COR-L47 (cell line): Measurements from ENCODE around the gene TNFRSF9.
A peak's percentile ranks its signal among the peaks of the same experiment; 100 is the strongest.
"Not testable (repeated sequence)": the region's sequence is repeated elsewhere in the genome, so short reads cannot be mapped to it uniquely, and the experiment has no call there.

Experiments used
- DNase-seq: peaks from one replicate; lab custom pipeline; 2025; lab: John Stamatoyannopoulos, UW

Gene TNFRSF9

GRCh38 chr1:7960867-7961215 is 20.2 kb upstream of the TNFRSF9 start:
- DNase-seq, result no peak

GRCh38 chr1:7960165-7960564 is 19.5 kb upstream of the TNFRSF9 start:
- DNase-seq, result no peak

DNA sequence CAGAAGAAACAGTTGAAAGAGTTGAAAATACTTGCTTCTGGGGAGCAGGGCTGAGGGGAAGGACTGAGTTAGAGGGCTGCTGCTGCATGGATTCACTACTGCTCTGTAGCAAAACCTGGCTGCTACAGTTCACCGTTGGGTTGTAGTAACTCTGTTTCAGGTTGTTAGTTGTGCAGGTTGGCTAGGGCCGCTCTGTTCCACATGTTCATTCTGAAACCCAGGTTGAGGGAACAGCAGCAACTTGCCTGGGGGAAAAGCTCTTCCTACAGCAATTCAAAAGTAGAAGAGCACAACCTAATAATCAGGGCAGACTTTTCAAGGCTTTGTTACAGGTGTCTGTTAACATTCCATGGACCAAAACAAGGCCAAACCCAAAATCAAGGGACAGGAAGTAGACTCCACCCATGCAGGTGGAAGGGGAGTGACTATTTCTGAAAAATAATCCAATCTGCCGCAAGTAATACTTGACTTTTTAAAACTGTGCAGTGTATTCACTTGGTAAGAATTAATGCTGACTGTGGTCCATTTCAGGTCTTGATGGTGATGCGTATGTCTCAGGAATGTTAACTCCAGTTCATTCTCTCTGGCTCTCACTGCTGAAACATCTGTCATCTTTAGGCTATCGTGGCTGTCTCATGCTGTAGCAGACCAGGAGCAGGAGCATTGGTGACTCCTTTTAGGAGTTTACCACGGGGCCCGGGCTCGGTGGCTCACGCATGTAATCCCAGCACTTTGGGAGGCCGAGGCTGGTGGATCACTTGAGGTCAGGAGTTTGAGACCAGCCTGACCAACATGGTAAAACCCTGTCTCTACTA is 15.8 kb upstream of the TNFRSF9 start:
- DNase-seq, result no peak

- DNase-seq, result no peak
Observed at GRCh38 chr1:7954683-7955082, 14.0 kb upstream of the TNFRSF9 start.

DNA sequence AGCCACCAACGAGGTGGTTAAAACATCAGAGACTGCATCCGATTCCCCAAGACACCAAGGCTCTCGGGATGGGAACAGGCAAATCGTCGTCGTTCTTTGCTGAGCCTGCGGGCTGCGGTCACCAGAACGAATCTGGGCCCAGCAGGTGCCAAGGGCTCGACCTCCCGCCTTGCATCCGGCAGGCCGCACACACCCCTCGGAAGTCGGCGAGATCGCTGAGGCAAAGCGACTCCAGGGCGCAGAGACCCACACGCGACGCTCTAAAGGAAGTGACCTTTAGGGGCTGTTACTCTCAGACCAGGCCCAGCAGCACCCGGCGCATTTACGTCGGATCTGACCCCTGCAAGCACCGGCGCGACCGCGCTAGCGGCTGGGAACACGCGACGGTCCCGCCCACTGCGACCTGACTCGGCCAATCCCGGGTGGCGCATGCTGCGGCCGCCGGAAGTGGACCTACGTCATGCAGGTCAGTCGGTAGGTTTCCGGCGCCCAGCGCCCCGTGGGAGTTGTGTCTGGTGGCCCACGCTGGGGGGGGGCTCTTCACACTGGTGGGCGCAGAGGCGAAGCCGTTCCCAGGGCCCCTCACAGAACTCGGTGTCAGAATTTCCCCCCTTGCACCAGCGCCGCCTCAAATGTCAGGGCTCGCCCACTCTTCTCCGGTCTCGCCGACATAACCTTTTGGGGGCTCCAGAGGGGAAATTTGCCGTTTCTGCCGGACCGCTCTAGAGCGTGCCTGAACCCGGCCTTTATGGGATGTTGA is 13.4 kb upstream of the TNFRSF9 start:
- peak; percentile 90 for DNase-seq

DNA sequence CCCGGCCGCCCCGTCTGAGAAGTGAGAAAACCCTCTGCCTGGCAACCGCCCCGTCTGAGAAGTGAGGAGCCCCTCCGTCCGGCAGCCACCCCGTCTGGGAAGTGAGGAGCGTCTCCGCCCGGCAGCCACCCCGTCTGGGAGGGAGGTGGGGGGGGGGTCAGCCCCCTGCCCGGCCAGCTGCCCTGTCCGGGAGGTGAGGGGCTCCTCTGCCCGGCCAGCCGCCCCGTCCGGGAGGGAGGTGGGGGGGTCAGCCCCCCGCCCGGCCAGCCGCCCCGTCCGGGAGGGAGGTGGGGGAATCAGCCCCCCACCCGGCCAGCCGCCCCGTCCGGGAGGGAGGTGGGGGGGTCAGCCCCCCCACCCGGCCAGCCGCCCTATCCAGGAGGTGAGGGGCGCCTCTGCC is 12.2 kb upstream of the TNFRSF9 start:
- not testable (repeated sequence) for DNase-seq

GRCh38 chr1:7948960-7949359 is 8.3 kb upstream of the TNFRSF9 start:
- DNase-seq, result no peak

DNA sequence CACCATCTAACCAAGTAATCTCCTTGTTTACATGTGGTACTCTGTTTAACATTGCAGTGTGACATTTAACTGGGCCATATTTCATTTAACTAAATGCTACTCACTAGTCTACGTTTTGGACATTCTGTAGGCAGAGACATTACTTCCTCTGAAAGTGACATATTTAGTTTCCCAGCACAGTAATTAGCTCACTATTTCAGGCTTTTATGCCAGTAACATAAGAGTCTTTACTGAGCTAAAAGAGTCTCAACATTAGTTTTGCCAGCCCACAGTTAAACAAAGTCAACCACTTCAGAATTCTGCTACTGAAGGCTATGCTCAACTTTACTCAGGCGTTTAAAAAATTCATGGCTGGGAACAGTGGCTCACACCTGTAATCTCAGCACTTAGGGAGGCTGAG is 2.6 kb upstream of the TNFRSF9 start:
- no peak for DNase-seq

- DNase-seq, result peak; percentile 57
Observed at GRCh38 chr1:7942214-7942921, 1.7 kb upstream of the TNFRSF9 start.

DNA sequence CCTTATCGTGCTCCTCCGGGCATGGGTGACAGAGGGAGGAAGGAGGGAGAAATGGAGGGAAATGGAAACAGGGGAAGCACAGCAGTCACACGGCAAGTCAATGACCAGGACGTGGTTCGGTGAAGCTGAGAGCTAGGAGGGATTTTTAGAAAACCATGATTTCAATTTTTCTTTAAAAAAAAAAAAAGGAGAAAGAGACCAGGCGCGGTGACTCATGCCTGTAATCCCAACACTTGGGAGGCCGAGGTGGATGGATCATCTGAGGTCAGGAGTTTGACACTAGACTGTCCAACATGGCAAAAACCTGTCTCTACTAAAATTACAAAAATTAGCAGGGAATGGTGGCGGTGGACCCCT is 776 bp upstream of the TNFRSF9 start:
- no peak for DNase-seq

GRCh38 chr1:7940034-7940433 is 605 bp downstream of the TNFRSF9 start:
- DNase-seq, result no peak

- DNase-seq, result no peak
Observed at GRCh38 chr1:7938070-7938469, 2.6 kb downstream of the TNFRSF9 start.

GRCh38 chr1:7932524-7933138 is 8.0 kb downstream of the TNFRSF9 start:
- DNase-seq, result no peak

DNA sequence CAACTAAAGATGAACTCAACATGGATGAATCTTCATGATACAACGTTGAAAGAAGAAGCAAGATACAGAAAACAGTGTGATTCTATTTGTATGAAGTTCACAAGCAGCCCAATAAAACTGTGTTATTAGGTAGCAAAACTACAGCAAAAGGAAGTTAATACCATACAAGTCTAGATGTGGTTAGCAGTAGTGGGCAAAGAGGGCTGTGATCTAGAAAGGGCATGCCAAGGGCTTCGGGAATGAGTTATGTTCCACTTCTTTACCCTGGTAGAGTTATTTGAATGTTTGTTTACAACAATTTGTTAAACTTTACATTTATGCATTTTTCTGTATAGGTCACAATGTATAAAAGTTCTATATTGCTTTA is 9.2 kb downstream of the TNFRSF9 start:
- DNase-seq, result no peak

GRCh38 chr1:7930645-7931445 is 9.8 kb downstream of the TNFRSF9 start:
- DNase-seq, result no peak

DNA sequence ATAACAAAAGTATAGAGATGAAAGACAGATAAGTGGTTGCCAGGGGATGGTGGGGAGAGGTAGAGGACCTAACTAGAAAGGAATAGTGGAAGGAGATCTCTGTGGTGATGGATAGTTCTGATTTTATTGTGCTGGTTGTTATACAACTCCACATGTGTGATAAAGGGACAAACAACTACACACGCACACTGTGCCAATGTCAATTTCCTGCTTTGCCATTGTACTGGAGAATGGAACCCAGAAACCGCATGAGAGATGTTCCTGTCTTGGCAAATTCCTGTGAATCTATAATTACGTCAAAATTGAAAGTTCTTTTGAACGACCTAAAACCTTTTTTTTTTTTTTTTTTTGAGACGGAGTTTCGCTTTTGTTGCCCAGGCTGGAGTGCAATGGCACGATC is 11.0 kb downstream of the TNFRSF9 start:
- DNase-seq, result no peak

DNA sequence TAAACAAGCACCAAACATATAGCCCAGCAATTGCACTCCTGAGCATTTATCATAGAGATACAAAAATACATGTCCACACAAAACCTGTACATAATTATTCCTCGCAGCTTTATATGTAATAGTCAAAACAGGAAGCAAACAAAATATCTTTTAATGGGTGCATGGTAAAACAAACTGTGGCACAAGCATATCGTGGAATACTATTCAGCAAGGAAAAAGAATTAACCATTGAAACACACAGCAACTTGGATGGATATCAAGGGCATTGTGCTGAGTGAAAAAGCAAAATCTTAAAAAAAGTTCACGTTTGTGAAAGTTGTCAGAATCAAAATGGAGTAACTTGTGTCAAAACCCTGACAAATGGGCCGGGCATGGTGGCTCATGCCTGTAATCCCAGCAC is 12.4 kb downstream of the TNFRSF9 start:
- no peak for DNase-seq

GRCh38 chr1:7927061-7927460 is 13.6 kb downstream of the TNFRSF9 start:
- not testable (repeated sequence) for DNase-seq

DNA sequence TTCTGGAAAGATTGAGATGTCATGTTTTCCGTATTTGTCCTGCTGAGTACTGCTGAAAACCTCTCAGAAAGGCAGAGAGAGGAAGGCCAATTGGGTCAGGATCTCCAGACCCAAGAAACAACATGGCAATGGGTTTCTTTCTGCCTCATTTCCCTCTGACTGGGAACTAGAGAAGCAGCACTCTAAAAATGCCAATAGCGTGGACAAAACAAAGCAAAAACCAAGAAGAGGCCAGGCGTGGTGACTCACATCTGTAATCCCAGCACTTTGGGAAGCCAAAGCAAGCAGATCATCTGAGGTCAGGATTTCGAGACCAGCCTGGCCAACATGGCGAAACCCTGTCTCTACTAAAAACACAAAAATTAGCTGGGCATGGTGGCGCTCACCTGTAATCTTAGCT is 18.3 kb downstream of the TNFRSF9 start:
- no peak for DNase-seq

DNA sequence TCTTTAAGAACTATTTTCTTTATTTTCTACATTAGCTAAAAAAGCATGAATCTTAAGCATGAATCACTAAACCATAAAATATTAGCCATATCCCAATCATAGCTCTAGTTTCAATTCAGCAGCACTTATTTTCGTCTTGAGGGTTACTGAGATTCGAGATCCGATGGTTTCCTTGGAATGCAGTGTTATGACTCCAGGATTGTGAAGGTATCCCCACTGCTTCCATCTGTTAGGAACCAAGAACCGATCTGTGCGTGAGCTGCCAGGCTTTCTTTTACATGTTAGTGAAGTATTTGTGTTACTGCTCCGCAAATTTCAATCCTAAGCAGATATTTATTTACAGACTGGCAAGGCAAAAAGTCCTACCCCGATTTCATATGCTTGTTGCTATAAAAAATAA is 18.8 kb downstream of the TNFRSF9 start:
- DNase-seq, result no peak

DNA sequence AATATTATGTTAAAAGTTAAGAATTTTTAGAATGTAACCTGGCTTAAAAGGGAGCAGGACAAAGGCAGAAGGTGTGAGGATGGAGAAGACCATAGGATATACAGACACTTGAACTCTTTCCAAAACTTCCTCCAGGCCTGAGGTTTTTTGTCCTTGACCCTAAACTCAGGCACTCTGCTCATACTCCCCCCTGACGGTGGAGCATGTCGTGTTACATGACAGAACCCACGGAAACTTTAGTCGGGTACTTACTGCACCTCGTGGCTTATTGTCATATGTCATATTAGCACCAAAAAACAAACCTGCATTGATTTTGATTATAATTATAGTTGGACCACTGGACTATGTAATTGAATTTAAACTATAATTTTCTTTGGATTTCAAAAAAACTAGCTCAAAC is 20.8 kb downstream of the TNFRSF9 start:
- no peak for DNase-seq

- DNase-seq, result not testable (repeated sequence)
Observed at GRCh38 chr1:7917971-7918370, 22.7 kb downstream of the TNFRSF9 start.
